ENCODE measurements around the gene FAM234A.

FAM234A gene

GRCh38 chr16:284204-285120 lies 49.8 kb downstream of the FAM234A start:
- Histone ChIP-seq H2BK120ac (ENCODE audit: low read depth, low read length) (no peak overlapping the region), H2BK12ac (ENCODE audit: low read length in 2 of 2) (no peak overlapping the region), H4K91ac (ENCODE audit: low read length) (no peak overlapping the region), H3K9ac (ENCODE audit: low read length) (no peak overlapping the region), H3K4me3 (ENCODE audit: insufficient read depth in 1 of 2, low read depth in 1 of 2, low read length in 2 of 2) (no peak overlapping the region), H3K14ac (ENCODE audit: low read length in 2 of 2) (no peak overlapping the region), H2BK15ac (ENCODE audit: low read depth, poor library complexity, severe bottlenecking) (no peak overlapping the region), H3K4ac (ENCODE audit: low read depth in 1 of 2, low read length in 2 of 2) (no peak overlapping the region), H2AK5ac (ENCODE audit: low read length, severe bottlenecking) (no peak overlapping the region), H3K79me1 (replicated peaks; ENCODE audit: low read length, poor library complexity, severe bottlenecking) (no peaks in the 10 kb centered on the region), H3K36me3 (ENCODE audit: control insufficient read depth in 1 of 2, insufficient read depth in 2 of 2, low read depth in 1 of 2, low read length in 2 of 2) (peaks cover 16 to 47% of the 10 kb centered on the region in 2 experiments), H3K18ac (ENCODE audit: low read depth in 1 of 2, low read length in 2 of 2) (no peak overlapping the region), H3K4me2 (ENCODE audit: low read length, poor library complexity, severe bottlenecking) (no peak overlapping the region), H2BK5ac (ENCODE audit: low read depth, low read length, poor library complexity, severe bottlenecking) (no peak overlapping the region), H3K27ac (ENCODE audit: low read length, poor library complexity, severe bottlenecking) (no peak overlapping the region), H3K23ac (ENCODE audit: low read length in 2 of 2) (no peak overlapping the region), H3K9me3 (ENCODE audit: control insufficient read depth, low read length) (no peaks in the 10 kb centered on the region), H3K27me3 (ENCODE audit: control insufficient read depth in 1 of 2, insufficient read depth in 1 of 2, low read length in 2 of 2) (peaks cover 20 to 28% of the 10 kb centered on the region in 2 experiments), H4K8ac (ENCODE audit: low read length) (no peak overlapping the region), H2AFZ (ENCODE audit: low read depth, low read length) (no peak overlapping the region), H3K4me1 (ENCODE audit: control insufficient read depth, insufficient read depth, low read depth, low read length) (peaks cover 17% of the 10 kb centered on the region)
- 95% methylated on average over 52 of the region's 52 CpGs for WGBS
- DNase-seq: no peak

- H3K4me2 ChIP-seq (ENCODE audit: low read length, poor library complexity, severe bottlenecking): no peak overlapping the region
- no peak overlapping the region for H2AK5ac ChIP-seq (ENCODE audit: low read length, severe bottlenecking)
- no peak overlapping the region for H3K4me3 ChIP-seq (ENCODE audit: insufficient read depth in 1 of 2, low read depth in 1 of 2, low read length in 2 of 2)
- no peak overlapping the region for H2BK12ac ChIP-seq (ENCODE audit: low read length in 2 of 2)
- no peak overlapping the region for H3K23ac ChIP-seq (ENCODE audit: low read length in 2 of 2)
- no peak overlapping the region for H4K8ac ChIP-seq (ENCODE audit: low read length)
- peaks cover 17 to 57% of the 10 kb centered on the region in 2 experiments for H3K36me3 ChIP-seq (ENCODE audit: control insufficient read depth in 1 of 2, insufficient read depth in 2 of 2, low read depth in 1 of 2, low read length in 2 of 2)
- H3K27me3 ChIP-seq (ENCODE audit: control insufficient read depth in 1 of 2, insufficient read depth in 1 of 2, low read length in 2 of 2): peaks cover 15 to 22% of the 10 kb centered on the region in 2 experiments
- no peak overlapping the region for H3K14ac ChIP-seq (ENCODE audit: low read length in 2 of 2)
- H3K27ac ChIP-seq (ENCODE audit: low read length, poor library complexity, severe bottlenecking): no peak overlapping the region
- no peak overlapping the region for H3K18ac ChIP-seq (ENCODE audit: low read depth in 1 of 2, low read length in 2 of 2)
- H2AFZ ChIP-seq (ENCODE audit: low read depth, low read length): no peak overlapping the region
- no peak overlapping the region for H2BK5ac ChIP-seq (ENCODE audit: low read depth, low read length, poor library complexity, severe bottlenecking)
- H2BK15ac ChIP-seq (ENCODE audit: low read depth, poor library complexity, severe bottlenecking): no peak overlapping the region
- peaks cover 2% of the 10 kb centered on the region for H3K79me1 ChIP-seq (replicated peaks; ENCODE audit: low read length, poor library complexity, severe bottlenecking)
- no peaks in the 10 kb centered on the region for H3K9me3 ChIP-seq (ENCODE audit: control insufficient read depth, low read length)
- no peak for DNase-seq
- 97% methylated on average over 40 of the region's 48 CpGs for WGBS
- peaks cover 12% of the 10 kb centered on the region for H3K4me1 ChIP-seq (ENCODE audit: control insufficient read depth, insufficient read depth, low read depth, low read length)
- no peak overlapping the region for H3K9ac ChIP-seq (ENCODE audit: low read length)
- H4K91ac ChIP-seq (ENCODE audit: low read length): no peak overlapping the region
- no peak overlapping the region for H3K4ac ChIP-seq (ENCODE audit: low read depth in 1 of 2, low read length in 2 of 2)
- H2BK120ac ChIP-seq (ENCODE audit: low read depth, low read length): no peak overlapping the region
Observed at GRCh38 chr16:285146-286055, 50.8 kb downstream of the FAM234A start.

GRCh38 chr16:286491-287297 lies 52.1 kb downstream of the FAM234A start:
- Histone ChIP-seq H3K4ac (ENCODE audit: low read depth in 1 of 2, low read length in 2 of 2) (no peak overlapping the region), H2AFZ (ENCODE audit: low read depth, low read length) (no peak overlapping the region), H3K14ac (ENCODE audit: low read length in 2 of 2) (no peak overlapping the region), H3K36me3 (ENCODE audit: control insufficient read depth in 1 of 2, insufficient read depth in 2 of 2, low read depth in 1 of 2, low read length in 2 of 2) (peaks cover 23 to 70% of the 10 kb centered on the region in 2 experiments), H2BK120ac (ENCODE audit: low read depth, low read length) (no peak overlapping the region), H3K4me2 (ENCODE audit: low read length, poor library complexity, severe bottlenecking) (no peak overlapping the region), H2BK5ac (ENCODE audit: low read depth, low read length, poor library complexity, severe bottlenecking) (no peak overlapping the region), H3K27me3 (ENCODE audit: control insufficient read depth in 1 of 2, insufficient read depth in 1 of 2, low read length in 2 of 2) (peaks cover 5 to 12% of the 10 kb centered on the region in 2 experiments), H3K27ac (ENCODE audit: low read length, poor library complexity, severe bottlenecking) (no peak overlapping the region), H3K4me3 (ENCODE audit: insufficient read depth in 1 of 2, low read depth in 1 of 2, low read length in 2 of 2) (no peak overlapping the region), H2BK15ac (ENCODE audit: low read depth, poor library complexity, severe bottlenecking) (no peak overlapping the region), H3K79me1 (replicated peaks; ENCODE audit: low read length, poor library complexity, severe bottlenecking) (peaks cover 4% of the 10 kb centered on the region), H2BK12ac (ENCODE audit: low read length in 2 of 2) (no peak overlapping the region), H3K9me3 (ENCODE audit: control insufficient read depth, low read length) (no peaks in the 10 kb centered on the region), H2AK5ac (ENCODE audit: low read length, severe bottlenecking) (no peak overlapping the region), H3K23ac (ENCODE audit: low read length in 2 of 2) (no peak overlapping the region), H4K91ac (ENCODE audit: low read length) (no peak overlapping the region), H4K8ac (ENCODE audit: low read length) (no peak overlapping the region), H3K9ac (ENCODE audit: low read length) (no peak overlapping the region), H3K18ac (ENCODE audit: low read depth in 1 of 2, low read length in 2 of 2) (no peak overlapping the region), H3K4me1 (ENCODE audit: control insufficient read depth, insufficient read depth, low read depth, low read length) (peaks cover 3% of the 10 kb centered on the region)
- DNase-seq: no peak
- WGBS: 94% methylated on average over 22 of the region's 22 CpGs
